ENCODE data around the gene EPHB6.

The EPHB6 gene

DNA sequence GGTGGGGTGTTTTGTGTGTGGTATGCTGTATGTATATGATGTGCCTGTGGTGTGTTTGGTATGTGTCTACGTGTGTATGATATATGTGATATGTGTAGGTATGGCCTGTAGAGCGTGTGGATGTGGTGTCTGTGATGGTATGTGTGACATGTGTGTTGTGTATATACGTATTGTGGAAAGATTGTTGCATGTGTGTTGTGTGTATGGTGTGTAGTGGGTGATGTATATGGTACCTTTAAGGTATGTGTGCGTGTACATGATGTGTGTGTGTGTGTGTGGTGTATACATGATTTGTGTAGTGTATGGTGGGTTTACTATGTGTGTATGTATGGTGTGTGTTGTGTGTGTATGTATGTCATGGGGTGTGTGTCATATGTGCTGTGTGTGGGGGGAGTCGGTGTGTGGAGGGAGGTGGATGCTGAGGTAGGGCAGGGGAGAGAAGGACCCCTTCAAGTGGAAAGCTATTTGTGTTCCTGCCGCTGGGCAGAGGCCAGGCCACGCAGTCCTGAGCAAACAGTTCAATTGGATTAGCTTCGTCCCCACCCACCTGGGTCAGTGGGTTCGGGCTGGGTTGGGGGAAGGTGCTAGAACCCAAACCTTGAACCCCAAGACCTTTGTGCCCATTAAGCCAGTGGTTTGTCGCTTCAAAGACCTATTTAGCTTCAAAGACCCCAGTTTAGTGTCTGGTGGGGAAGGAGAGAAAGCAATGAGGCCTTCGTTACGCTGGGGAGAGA lies 32.6 kb downstream of the EPHB6 start:
- TF ChIP-seq CTCF (IDR thresholded peaks at IDR 0.05; ENCODE audit: control insufficient read depth, extremely low read depth, insufficient read depth), result no peak
- H3K4me3 ChIP-seq (ENCODE audit: low read depth, low read length), result no peak overlapping the region
- DNase-seq (ENCODE audit: low read depth), result no peak

- no peak for DNase-seq (ENCODE audit: low read depth)
- TF ChIP-seq CTCF (IDR thresholded peaks at IDR 0.05; ENCODE audit: control insufficient read depth, extremely low read depth, insufficient read depth), result no peak
- no peak overlapping the region for H3K4me3 ChIP-seq (ENCODE audit: low read depth, low read length)
Observed at GRCh38 chr7:142889816-142890215, 34.9 kb downstream of the EPHB6 start.

GRCh38 chr7:142890874-142891485 lies 36.1 kb downstream of the EPHB6 start:
- TF ChIP-seq CTCF (IDR thresholded peaks at IDR 0.05; ENCODE audit: control insufficient read depth, extremely low read depth, insufficient read depth), result no peak
- no peak for DNase-seq (ENCODE audit: low read depth)
- H3K4me3 ChIP-seq (ENCODE audit: low read depth, low read length), result no peak overlapping the region

- H3K4me3 ChIP-seq (ENCODE audit: low read depth, low read length), result no peak overlapping the region
- TF ChIP-seq CTCF (IDR thresholded peaks at IDR 0.05; ENCODE audit: control insufficient read depth, extremely low read depth, insufficient read depth), result no peak
- no peak for DNase-seq (ENCODE audit: low read depth)
Observed at GRCh38 chr7:142891490-142892082, 36.7 kb downstream of the EPHB6 start.

DNA sequence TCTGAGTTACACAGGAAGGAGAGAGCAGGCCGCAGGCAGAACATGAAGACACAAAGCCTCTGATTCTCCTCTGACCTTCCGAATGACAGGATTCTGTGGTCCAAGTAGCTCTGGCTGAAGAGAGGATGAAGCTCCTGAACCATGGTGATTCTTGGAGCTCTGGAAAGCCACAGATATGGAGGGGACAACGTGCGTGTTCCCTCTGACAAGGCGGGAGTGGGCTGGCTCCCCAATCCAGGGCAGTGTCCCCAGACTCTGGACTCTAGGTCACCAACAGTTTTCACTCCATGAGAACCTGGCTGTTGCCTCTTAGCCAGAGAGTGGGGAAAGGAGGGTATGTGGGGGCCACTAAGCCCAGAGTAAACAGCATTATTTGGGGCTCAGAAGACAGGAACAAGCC lies 38.1 kb downstream of the EPHB6 start:
- no peak for DNase-seq (ENCODE audit: low read depth)
- H3K4me3 ChIP-seq (ENCODE audit: low read depth, low read length), result no peak overlapping the region
- no peak for TF ChIP-seq CTCF (IDR thresholded peaks at IDR 0.05; ENCODE audit: control insufficient read depth, extremely low read depth, insufficient read depth)

GRCh38 chr7:142894112-142894984 lies 39.5 kb downstream of the EPHB6 start:
- no peak for TF ChIP-seq CTCF (IDR thresholded peaks at IDR 0.05; ENCODE audit: control insufficient read depth, extremely low read depth, insufficient read depth)
- DNase-seq (ENCODE audit: low read depth), result no peak
- no peak overlapping the region for H3K4me3 ChIP-seq (ENCODE audit: low read depth, low read length)

Measured in LNCaP clone FGC (cell line).